Immature natural killer cell (primary cell): ENCODE measurements around the gene SLC22A23. TPM values are rescaled to one million over a fixed set of nuclear protein-coding genes. Genes with fewer than 3 reads are reported as not detected.

ENCODE experiments used
- DNase-seq, 3 donors: peaks; one replicate each; pipeline ENCODE4 v3.0.0; 2022; ENCODE audit warnings: mixed read lengths in 1 of 3
- H3K27ac Mint-ChIP-seq, 6 donors: one replicate each; pipeline ENCODE4 v1.8.0; 2020; ENCODE audit warnings: mixed read lengths in 6 of 6, mild to moderate bottlenecking in 5 of 6, inconsistent platforms in 4 of 6, moderate library complexity in 3 of 6
- H3K27me3 Mint-ChIP-seq, 3 donors: one replicate each; pipeline ENCODE4 v1.8.0; 2020 to 2021; ENCODE audit warnings: low read depth in 3 of 3, mild to moderate bottlenecking in 3 of 3, mixed read lengths in 3 of 3, moderate library complexity in 3 of 3, inconsistent platforms in 1 of 3
- H3K36me3 Mint-ChIP-seq, 3 donors: one replicate each; pipeline ENCODE4 v1.8.0; 2020; ENCODE audit warnings: mixed read lengths in 3 of 3, inconsistent platforms in 2 of 3, mild to moderate bottlenecking in 2 of 3
- H3K4me1 Mint-ChIP-seq, 2 donors: one replicate each; pipeline ENCODE4 v1.8.0; 2020; ENCODE audit warnings: inconsistent platforms in 2 of 2, mild to moderate bottlenecking in 2 of 2, mixed read lengths in 2 of 2, moderate library complexity in 1 of 2
- H3K4me3 Mint-ChIP-seq, 5 donors: one replicate each; pipeline ENCODE4 v1.8.0; 2020; ENCODE audit warnings: mild to moderate bottlenecking in 5 of 5, mixed read lengths in 5 of 5, inconsistent platforms in 3 of 5, moderate library complexity in 3 of 5
- H3K9me3 Mint-ChIP-seq, 6 donors: one replicate each; pipeline ENCODE4 v1.8.0; 2020; ENCODE audit warnings: mild to moderate bottlenecking in 6 of 6, mixed read lengths in 6 of 6, inconsistent platforms in 4 of 6, moderate library complexity in 3 of 6
- polyA plus RNA-seq, 3 donors: library from polyadenylated mRNA; unstranded; fragments of 300-500 nt; fragmentation: Illumina TruSeq; gene quantifications; one replicate each; pipeline ENCODE4 v1.2.3, GENCODE V29; 2021

The SLC22A23 gene
- polyA plus RNA-seq, 3 donors from 2014 or later, result 0.14 to 0.21 TPM; not detected in 1

DNA sequence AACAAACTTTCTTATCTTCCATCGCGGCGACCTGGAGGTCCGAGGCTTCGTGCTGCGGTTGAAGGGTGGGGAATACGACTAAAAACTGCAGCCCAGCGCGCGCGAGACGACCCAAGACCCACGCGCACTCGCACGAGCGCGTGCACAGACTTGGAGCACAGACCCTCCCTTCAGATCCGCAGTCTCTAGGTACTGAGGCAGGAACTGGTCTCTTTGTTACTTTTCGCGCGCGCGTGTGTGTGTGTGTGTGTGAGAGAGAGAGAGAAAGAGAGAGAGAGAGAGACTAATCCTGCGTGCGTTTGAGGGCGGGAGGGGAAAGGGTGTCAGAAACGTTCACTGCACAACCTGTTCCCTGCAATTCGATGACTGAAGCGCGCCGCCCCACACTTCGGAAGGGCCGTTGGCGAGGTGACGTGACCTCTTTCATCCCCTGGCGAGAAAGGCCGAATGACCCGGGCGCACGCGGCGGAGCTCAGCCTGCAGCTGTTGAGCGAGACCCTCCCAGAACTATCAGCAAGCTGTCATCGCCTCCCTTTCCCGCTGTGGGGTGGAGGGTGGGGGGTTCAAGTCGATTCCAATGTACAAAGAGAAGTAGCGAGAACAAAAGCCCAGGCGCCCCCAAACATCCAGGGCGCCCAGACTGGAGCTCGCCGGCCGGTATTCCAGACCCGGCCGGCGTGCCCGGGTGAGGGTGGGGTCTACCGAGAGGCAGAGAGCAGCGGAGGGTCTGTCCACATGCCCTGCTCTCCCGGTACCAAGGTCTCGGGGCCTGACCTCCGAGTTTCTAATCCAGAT lies 227.9 kb downstream of the SLC22A23 start:
- Mint-ChIP-seq H3K27ac (peak overlapping the region in 4 of 6 donors; percentile 29 to 78 (median 52)), H3K27me3 (peaks cover 37 to 66% (median 47%) of the 10 kb centered on the region in 3 donors), H3K4me1 (peaks cover 41% of the 10 kb centered on the region in 2 donors), H3K36me3 (peaks cover 0 to 5% (median 0%) of the 10 kb centered on the region in 3 donors), H3K4me3 (peak overlapping the region; percentile 73 to 89 (median 84)), H3K9me3 (peaks cover 0 to 2% (median 0%) of the 10 kb centered on the region in 6 donors)
- peak; percentile 39 to 52 (median 50) for DNase-seq

DNA sequence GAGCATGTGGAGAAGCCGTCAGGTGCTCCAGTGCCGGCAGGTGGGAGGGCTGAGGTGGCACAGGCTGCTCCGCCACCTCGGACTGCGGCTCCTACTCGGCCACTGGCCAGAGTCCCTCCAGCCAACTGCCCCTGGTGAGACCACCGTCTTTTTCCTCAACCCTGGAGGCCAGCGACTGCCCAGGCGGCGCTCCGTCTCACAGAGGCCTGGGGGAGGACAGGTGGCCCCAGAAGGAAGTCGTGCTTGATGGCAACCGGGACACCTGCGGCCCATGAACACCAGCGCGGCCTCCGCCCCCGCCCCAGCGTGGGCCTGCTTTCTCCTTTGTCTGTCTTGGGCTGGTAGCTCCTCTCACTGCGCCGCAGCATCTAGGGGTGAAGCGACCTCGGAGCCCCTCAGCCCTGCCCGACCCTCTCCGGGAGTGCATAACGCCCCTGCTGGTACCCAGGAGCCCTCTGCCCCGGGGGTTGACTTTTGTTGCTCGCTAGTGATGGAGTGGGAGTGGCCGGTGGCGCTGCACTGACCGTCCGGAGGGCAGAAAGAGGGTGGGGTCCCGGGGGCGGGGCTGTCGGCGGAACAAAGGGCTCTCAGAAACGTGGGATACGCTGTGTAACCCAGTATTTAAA lies 228.7 kb downstream of the SLC22A23 start:
- H3K4me3 Mint-ChIP-seq, result peak overlapping the region; percentile 47 to 54 (median 50)
- no peak for DNase-seq
- peaks cover 0 to 5% (median 0%) of the 10 kb centered on the region in 3 donors for H3K36me3 Mint-ChIP-seq
- peaks cover 0 to 2% (median 0%) of the 10 kb centered on the region in 6 donors for H3K9me3 Mint-ChIP-seq
- peaks cover 41% of the 10 kb centered on the region in 2 donors for H3K4me1 Mint-ChIP-seq
- H3K27me3 Mint-ChIP-seq, result peaks cover 37 to 59% (median 42%) of the 10 kb centered on the region in 3 donors
- no peak overlapping the region for H3K27ac Mint-ChIP-seq

DNA sequence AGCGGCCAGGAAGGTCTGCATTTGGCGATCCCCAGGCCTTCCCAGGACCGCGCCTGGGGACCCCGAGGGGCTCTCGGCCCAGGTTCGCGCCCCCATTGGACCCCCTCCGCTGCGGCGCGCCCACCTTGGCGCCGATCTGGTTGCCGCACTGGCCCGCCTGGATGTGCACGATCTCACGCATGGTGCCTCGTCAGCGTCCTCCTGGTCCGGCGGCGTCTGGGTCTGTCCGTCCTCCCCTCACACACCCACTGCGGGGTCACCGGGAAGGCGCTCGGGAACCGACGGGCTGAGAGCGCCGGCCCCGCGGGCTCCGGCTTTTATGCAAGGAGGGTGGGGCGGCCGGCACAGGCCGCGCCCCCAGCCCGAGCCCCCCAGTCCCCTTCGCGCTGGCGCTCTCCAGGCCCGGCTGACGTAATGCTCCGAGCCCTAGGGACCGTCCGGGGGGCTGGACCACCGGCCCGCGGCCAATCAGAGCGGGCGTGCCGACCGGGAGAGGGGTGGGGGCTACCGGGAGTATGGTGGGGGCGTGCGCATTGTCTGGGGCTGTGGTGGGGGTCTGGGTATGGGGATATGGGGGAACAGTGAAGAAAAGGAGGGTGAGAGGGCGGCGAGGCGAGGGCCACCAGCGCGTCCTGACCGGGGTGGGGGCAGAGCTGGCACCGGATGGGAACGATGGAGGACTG lies 229.3 kb downstream of the SLC22A23 start, which contains the start of gene TUBB2B:
TSS of gene TUBB2B (minus strand) at position 291 of the 683 bp plus-strand sequence. CDS start at position 181, 110 bp downstream.
- Mint-ChIP-seq H3K27me3 (peaks cover 36 to 54% (median 42%) of the 10 kb centered on the region in 3 donors), H3K4me1 (peaks cover 41% of the 10 kb centered on the region in 2 donors), H3K36me3 (peaks cover 0 to 5% (median 0%) of the 10 kb centered on the region in 3 donors), H3K4me3 (peak within 1 kb of the TSS; percentile 47 to 67 (median 50)), H3K27ac (peak within 1 kb of the TSS in 1 of 6 donors; percentile 62), H3K9me3 (peaks cover 0 to 2% (median 0%) of the 10 kb centered on the region in 6 donors)
- DNase-seq, result no peak

DNA sequence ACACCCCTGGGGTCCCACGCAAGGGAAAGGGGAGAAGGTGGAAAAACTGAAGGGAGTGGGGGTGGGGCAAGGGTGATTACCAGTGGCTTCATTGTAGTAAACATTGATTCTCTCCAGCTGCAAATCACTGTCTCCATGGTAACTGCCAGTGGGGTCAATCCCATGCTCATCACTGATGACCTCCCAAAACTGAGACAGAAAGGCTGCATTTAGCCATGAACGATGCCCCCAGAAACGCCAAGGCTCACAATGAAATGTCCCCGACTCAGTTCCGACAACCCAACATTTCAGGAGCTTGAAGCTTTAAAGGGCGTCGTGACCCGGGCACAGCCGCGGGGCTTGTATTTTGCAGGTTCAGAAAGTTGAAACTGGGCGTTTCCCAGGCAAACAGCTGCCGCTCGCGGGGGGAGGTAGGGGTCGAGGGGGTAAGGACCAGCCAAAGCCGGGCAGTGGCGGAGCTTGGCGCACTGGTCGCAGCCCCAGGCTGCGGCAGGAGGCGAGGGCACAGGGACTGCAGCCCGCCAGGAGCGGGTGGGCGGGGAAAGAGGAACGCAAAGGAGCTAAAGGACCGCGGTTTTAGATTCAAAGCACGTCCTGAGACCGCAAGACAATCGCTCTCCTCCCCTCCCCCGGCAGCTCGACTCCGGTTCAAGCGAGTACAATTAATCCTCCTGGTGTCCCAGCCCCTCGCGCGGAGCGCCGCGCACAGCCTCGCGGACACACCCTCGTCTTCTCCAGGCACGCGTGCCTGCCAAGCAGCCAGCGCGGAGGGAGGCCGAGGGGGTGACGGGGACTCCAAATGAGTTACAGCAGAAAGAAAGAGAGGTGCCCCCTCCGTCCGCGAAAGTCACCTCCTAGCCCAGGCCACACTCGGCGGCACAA lies 230.1 kb downstream of the SLC22A23 start:
- peaks cover 0 to 5% (median 0%) of the 10 kb centered on the region in 3 donors for H3K36me3 Mint-ChIP-seq
- DNase-seq, result no peak
- H3K4me1 Mint-ChIP-seq, result peaks cover 33 to 42% of the 10 kb centered on the region in 2 donors
- peak overlapping the region; percentile 30 to 67 (median 41) for H3K4me3 Mint-ChIP-seq
- peaks cover 0 to 5% (median under 1%) of the 10 kb centered on the region in 6 donors for H3K9me3 Mint-ChIP-seq
- H3K27me3 Mint-ChIP-seq, result peaks cover 36 to 53% (median 40%) of the 10 kb centered on the region in 3 donors
- H3K27ac Mint-ChIP-seq, result peak overlapping the region in 1 of 6 donors; percentile 62

DNA sequence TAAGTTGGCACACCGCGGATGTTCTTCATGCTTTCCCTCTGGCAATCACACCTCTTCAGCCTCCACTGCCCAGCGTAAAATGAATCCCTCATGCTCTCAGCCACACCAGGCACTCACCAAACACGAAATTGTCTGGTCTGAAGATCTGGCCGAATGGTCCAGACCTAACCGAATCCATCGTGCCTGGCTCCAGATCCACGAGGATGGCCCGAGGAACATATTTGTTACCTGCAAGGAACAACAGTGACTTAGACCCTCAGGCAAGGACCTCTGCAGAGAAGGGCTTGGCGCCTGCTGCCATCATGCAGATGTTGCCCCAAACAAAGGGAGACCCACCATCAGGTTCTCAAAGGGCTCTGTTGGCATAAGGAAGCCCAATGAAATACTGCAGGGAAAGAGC lies 230.8 kb downstream of the SLC22A23 start:
- H3K4me1 Mint-ChIP-seq, result peaks cover 26 to 38% of the 10 kb centered on the region in 2 donors
- peak overlapping the region in 4 of 5 donors; percentile 20 to 67 (median 38) for H3K4me3 Mint-ChIP-seq

DNA sequence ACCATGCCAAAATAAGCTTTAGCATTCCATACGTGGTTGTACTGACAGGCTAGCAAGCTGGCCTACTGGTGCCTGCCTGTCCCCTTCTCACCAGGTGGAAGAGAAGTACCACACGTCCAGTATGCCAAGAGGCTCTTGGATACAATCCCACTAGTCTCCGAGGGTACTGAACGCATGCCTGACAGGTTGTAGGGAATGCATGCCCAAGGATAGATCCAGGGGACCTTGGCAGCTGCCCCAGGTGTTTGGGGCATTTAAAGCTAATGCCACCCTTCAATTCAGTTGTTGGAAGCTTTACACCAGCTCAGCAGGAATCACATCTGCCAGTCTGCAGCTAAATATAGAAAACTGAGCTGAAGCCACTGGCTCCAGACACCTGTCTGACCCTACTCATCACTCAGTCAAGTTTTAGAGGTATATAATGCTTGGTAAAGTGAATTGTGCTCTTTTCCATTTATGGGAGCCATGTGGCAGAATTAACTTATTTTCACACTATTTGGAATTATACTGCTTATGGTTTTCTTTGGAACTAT lies 234.3 kb downstream of the SLC22A23 start:
- peak overlapping the region in 2 of 6 donors; percentile 34 to 42 for H3K27ac Mint-ChIP-seq
- no peaks in the 10 kb centered on the region for H3K36me3 Mint-ChIP-seq
- H3K4me1 Mint-ChIP-seq, result peaks cover 0 to 8% of the 10 kb centered on the region in 2 donors
- peaks cover 16 to 34% (median 22%) of the 10 kb centered on the region in 3 donors for H3K27me3 Mint-ChIP-seq
- no peak overlapping the region for H3K4me3 Mint-ChIP-seq
- no peak for DNase-seq
- H3K9me3 Mint-ChIP-seq, result peaks cover 0 to 5% (median under 1%) of the 10 kb centered on the region in 6 donors

More for the DNA sequence above, 230.8 kb downstream of the SLC22A23 start:
- H3K9me3 Mint-ChIP-seq, result peaks cover 0 to 5% (median 0%) of the 10 kb centered on the region in 6 donors
- H3K27ac Mint-ChIP-seq, result no peak overlapping the region
- no peak for DNase-seq
- peaks cover 37 to 46% (median 40%) of the 10 kb centered on the region in 3 donors for H3K27me3 Mint-ChIP-seq
- peaks cover 0 to 5% (median 0%) of the 10 kb centered on the region in 3 donors for H3K36me3 Mint-ChIP-seq

DNA sequence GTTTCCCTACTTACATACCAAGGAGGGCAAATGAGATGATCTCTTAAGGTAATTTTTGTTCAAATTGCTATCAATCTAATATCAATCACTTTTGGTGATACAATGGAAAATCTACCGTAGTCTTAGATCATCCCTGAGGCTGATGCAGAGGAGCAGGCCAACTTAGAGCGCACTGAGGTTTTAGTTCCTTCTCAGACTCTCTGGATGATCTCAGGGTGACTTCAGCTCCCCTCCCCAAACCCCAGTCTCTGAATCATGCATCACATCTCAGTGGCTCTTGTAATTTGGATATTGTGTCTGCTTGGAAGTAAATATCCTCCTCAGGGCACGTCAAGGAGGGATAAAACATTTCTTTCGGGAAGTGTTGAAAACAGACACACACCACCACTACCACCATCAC lies 235.3 kb downstream of the SLC22A23 start:
- DNase-seq, result no peak
- Mint-ChIP-seq H3K27me3 (peaks cover 16 to 33% (median 23%) of the 10 kb centered on the region in 3 donors), H3K4me1 (peaks cover 0 to 5% of the 10 kb centered on the region in 2 donors), H3K36me3 (no peaks in the 10 kb centered on the region), H3K27ac (peak overlapping the region in 4 of 6 donors; percentile 34 to 66 (median 51)), H3K9me3 (peaks cover 0 to 5% (median under 1%) of the 10 kb centered on the region in 6 donors), H3K4me3 (no peak overlapping the region)

DNA sequence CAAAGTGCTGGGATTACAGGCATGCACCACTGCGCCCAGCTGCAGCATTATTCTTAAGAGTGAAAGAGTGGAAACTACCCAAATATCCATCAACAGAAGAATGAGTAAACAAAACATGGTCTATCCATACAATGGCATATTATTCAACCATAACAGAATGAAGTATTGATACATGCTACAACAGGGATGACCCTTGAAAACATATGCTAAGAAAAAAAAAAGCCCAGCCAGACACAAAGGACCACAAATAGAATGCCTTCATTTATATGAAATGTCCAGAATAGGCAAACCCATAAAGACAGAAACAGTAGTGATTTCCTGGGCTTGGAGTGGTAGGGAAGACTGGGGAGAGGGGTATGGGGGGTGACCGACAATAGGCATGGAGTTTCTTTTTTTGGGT lies 236.5 kb downstream of the SLC22A23 start:
- no peak for DNase-seq
- H3K9me3 Mint-ChIP-seq, result peaks cover 0 to 5% (median under 1%) of the 10 kb centered on the region in 6 donors
- H3K4me3 Mint-ChIP-seq, result no peak overlapping the region
- peaks cover 15 to 36% (median 17%) of the 10 kb centered on the region in 3 donors for H3K27me3 Mint-ChIP-seq
- no peak overlapping the region for H3K27ac Mint-ChIP-seq
- H3K4me1 Mint-ChIP-seq, result peaks cover 0 to 3% of the 10 kb centered on the region in 2 donors
- H3K36me3 Mint-ChIP-seq, result no peaks in the 10 kb centered on the region

Other genes starting within 250 kb of the SLC22A23 start
- under 1 TPM in 1 of 3 donors, not detected in 2; 0.11 TPM for gene TUBB2B, start 229.4 kb downstream of the SLC22A23 start, polyA plus RNA-seq
- gene PSMG4, start 198.1 kb downstream of the SLC22A23 start, polyA plus RNA-seq, result 10 to 100 TPM; 28.6 to 45.7 (median 29.6) TPM